ENCODE data around the gene NME2.

The NME2 gene

DNA sequence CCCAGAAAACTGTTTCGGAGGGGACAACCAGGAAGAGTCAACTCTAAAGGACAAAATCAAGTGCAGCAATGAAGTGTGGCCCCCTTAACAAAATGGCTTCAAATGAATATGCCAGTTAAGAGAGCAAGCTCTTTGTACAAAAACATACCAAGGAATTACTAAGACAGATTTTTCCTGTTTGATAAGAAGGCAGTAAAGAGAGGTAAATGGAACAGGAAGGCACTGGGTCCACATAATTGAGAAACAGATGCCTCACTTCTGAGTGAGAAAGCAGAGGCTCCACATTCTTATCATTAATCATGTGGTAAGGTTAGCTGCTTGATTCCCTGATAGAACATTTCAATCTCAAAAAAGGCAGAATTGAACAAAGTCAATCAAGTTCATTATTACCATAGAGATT lies 48.7 kb downstream of the NME2 start:
- no peak for DNase-seq

DNA sequence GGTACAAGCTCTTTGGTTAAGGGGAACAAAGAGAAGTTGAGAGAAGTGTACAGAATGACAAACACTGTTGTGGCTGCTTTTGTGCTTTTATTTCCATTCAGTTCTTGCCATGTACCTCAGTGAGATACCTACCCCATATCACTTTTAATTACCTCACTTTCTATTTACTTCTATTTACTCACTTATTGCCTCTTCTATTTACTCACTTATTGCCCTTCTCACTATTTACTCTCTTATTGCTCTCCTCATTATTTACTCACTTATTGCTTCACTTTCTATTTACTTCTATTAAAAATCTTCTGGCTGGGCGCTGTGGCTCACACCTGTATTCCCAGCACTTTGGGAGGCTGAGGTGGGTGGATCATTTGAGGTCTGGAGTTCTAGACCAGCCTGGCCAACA lies 51.7 kb downstream of the NME2 start:
- DNase-seq, result no peak

DNA sequence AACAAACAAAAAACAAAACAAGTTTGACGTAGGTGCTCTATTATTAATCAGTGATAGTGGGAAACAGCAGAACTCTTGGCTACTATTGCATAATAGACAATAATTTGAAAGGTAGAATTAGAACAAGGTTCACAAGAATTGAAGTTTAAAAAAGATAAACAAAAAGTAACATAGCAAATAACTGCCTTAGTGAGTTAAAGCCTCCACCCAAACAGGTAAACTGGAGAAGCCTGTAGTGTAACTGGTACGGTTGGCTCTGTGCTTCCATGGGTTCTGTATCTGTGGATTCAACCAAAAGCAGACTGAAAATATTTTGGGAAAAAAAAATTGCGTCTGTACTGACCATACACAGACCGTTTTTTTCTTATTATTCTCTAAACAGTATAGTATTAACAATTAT lies 55.1 kb downstream of the NME2 start:
- DNase-seq, result no peak
